ENCODE measurements around the gene BRMS1. TPM values are rescaled to one million over a fixed set of nuclear protein-coding genes. Genes with fewer than 3 reads are reported as not detected.
"Not testable (repeated sequence)": the region's sequence is repeated elsewhere in the genome, so short reads cannot be mapped to it uniquely, and the experiment has no call there.

Gene BRMS1
- total RNA-seq, 1 experiment from 2014 or later = 70.5 TPM

- DNase-seq (ENCODE audit: low read depth, low spot score) = no peak
- in situ Hi-C loops (cut with HindIII; ENCODE audit: low pct_unique_long_range_greater_than_20kb, low sequenced_read_pairs) = no loop called here
These were observed 28.7 kb downstream of the BRMS1 start for GRCh38 chr11:66315921-66316811.

- in situ Hi-C loops (cut with HindIII; ENCODE audit: low pct_unique_long_range_greater_than_20kb, low sequenced_read_pairs) = no loop called here
- no peak for DNase-seq (ENCODE audit: low read depth, low spot score)
These were observed 29.4 kb downstream of the BRMS1 start for GRCh38 chr11:66315498-66315885.

- in situ Hi-C loops (cut with HindIII; ENCODE audit: low pct_unique_long_range_greater_than_20kb, low sequenced_read_pairs) = no loop called here
- no peak for DNase-seq (ENCODE audit: low read depth, low spot score)
These were observed 30.1 kb downstream of the BRMS1 start for GRCh38 chr11:66314561-66315497.

DNA sequence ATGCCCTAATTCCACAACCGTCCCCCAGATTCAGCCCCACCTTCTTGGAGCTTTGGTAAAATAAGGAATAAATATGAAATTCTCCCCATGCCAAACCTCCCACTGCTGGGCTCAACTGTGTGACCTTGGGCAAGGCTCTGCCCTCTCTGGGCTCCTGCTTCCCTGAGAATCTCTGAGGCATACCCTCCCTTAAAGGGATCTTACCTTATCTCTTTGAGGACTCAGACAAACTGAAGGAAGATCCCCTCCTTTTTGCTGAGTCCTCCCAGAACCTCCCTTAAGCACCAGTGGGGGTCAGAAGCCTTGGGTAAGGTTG, 30.8 kb downstream of the BRMS1 start:
- in situ Hi-C loops (cut with HindIII; ENCODE audit: low pct_unique_long_range_greater_than_20kb, low sequenced_read_pairs) = no loop called here
- no peak for DNase-seq (ENCODE audit: low read depth, low spot score)

- DNase-seq (ENCODE audit: low read depth, low spot score) = no peak
- in situ Hi-C loops (cut with HindIII; ENCODE audit: low pct_unique_long_range_greater_than_20kb, low sequenced_read_pairs) = no loop called here
These were observed 31.4 kb downstream of the BRMS1 start for GRCh38 chr11:66313321-66314185.

- peak; percentile 94 for DNase-seq (ENCODE audit: low read depth, low spot score)
- in situ Hi-C loops (cut with HindIII; ENCODE audit: low pct_unique_long_range_greater_than_20kb, low sequenced_read_pairs) = no loop called here
These were observed 32.2 kb downstream of the BRMS1 start for GRCh38 chr11:66312549-66313320.

GRCh38 chr11:66311965-66312548, 32.8 kb downstream of the BRMS1 start:
- in situ Hi-C loops (cut with HindIII; ENCODE audit: low pct_unique_long_range_greater_than_20kb, low sequenced_read_pairs) = no loop called here
- DNase-seq (ENCODE audit: low read depth, low spot score) = peak; percentile 92

- in situ Hi-C loops (cut with HindIII; ENCODE audit: low pct_unique_long_range_greater_than_20kb, low sequenced_read_pairs) = no loop called here
- DNase-seq (ENCODE audit: low read depth, low spot score) = no peak
These were observed 33.4 kb downstream of the BRMS1 start for GRCh38 chr11:66311470-66311964.

- in situ Hi-C loops (cut with HindIII; ENCODE audit: low pct_unique_long_range_greater_than_20kb, low sequenced_read_pairs) = not testable (repeated sequence)
These were observed 34.0 kb downstream of the BRMS1 start for GRCh38 chr11:66310803-66311440.

DNA sequence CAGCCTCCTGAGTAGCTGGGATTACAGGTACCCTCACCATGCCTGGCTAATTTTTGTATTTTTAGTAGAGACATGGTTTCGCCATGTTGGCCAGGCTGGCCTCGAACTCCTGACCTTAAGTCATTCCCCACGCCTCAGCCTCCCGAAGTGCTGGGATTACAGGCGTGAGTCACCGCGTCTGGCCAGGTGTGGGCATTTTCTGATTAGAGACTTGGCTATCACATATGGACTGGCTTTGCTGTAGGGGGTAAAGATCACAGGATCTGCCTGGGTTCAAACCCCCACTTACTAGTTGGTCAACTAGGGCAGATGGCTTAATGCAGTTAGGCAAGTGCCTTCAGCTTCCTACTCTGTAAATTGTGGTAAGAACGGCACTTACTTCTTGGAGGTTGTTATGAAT, 34.6 kb downstream of the BRMS1 start:
- in situ Hi-C loops (cut with HindIII; ENCODE audit: low pct_unique_long_range_greater_than_20kb, low sequenced_read_pairs) = no loop called here
- no peak for DNase-seq (ENCODE audit: low read depth, low spot score)

More at GRCh38 chr11:66310803-66311440, 34.0 kb downstream of the BRMS1 start:
- DNase-seq (ENCODE audit: low read depth, low spot score) = not testable (repeated sequence)

- in situ Hi-C loops (cut with HindIII; ENCODE audit: low pct_unique_long_range_greater_than_20kb, low sequenced_read_pairs) = no loop called here
- no peak for DNase-seq (ENCODE audit: low read depth, low spot score)
These were observed 35.4 kb downstream of the BRMS1 start for GRCh38 chr11:66309475-66309874.

GRCh38 chr11:66302656-66303055, 42.2 kb downstream of the BRMS1 start:
- no peak for DNase-seq (ENCODE audit: low read depth, low spot score)
- in situ Hi-C loops (cut with HindIII; ENCODE audit: low pct_unique_long_range_greater_than_20kb, low sequenced_read_pairs) = no loop called here

- no peak for DNase-seq (ENCODE audit: low read depth, low spot score)
- in situ Hi-C loops (cut with HindIII; ENCODE audit: low pct_unique_long_range_greater_than_20kb, low sequenced_read_pairs) = no loop called here
These were observed 45.7 kb downstream of the BRMS1 start for GRCh38 chr11:66299186-66299585.

GRCh38 chr11:66297610-66298009, 47.3 kb downstream of the BRMS1 start:
- in situ Hi-C loops (cut with HindIII; ENCODE audit: low pct_unique_long_range_greater_than_20kb, low sequenced_read_pairs) = no loop called here

DNA sequence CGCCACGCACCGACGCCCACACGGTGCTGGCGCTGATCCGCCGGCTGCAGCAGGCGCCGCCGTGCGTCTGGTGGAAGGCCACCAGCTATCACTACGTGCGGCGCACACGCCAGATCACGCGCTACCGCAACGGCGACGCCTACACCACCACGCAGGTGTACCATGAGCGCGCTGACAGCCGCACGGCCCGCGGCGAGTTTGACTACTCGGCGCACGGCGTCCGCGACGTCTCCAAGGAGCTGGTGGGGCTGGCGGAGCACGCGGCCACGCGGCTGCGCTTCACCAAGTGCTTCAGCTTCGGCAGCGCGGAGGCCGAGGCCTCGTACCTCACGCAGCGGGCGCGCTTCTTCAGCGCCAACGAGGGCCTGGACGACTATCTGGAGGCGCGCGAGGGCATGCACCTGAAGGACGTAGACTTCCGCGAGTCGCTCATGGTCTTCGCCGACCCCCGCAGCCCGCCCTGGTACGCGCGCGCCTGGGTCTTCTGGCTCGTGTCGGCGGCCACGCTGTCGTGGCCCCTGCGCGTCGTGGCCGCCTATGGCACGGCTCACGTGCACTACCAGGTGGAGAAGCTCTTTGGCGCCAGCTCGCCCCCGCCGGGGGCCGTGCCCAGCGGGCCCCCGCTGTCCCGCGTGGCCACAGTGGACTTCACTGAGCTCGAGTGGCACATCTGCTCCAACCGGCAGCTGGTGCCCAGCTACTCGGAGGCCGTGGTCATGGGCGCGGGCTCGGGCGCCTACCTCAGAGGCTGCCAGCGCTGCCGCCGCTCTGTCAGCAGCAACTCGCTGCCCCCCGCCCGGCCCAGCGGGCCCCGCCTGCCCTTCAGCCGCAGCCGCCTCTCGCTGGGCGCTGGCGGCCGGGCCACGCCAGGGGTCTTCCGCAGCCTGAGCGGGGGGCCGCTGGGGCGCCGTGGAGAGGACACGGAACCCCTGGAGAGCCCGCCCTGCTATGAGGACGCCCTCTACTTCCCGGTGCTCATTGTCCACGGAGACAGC, 50.0 kb downstream of the BRMS1 start:
- in situ Hi-C loops (cut with HindIII; ENCODE audit: low pct_unique_long_range_greater_than_20kb, low sequenced_read_pairs) = no loop called here
- DNase-seq (ENCODE audit: low read depth, low spot score) = no peak

More at GRCh38 chr11:66297610-66298009, 47.3 kb downstream of the BRMS1 start:
- no peak for DNase-seq (ENCODE audit: low read depth, low spot score)

Data from SK-MEL-5 (cell line).